Gastroesophageal sphincter (tissue), 4 donors: ENCODE measurements around the gene APLF. TPM values are rescaled to one million over a fixed set of nuclear protein-coding genes. Genes with fewer than 3 reads are reported as not detected.

Source experiments
- ATAC-seq: fragments of 150-250 bp; one replicate; pipeline ENCODE4 v1.9.1; 2016; ENCODE audit warnings: mild to moderate bottlenecking, moderate library complexity
- H3K27ac ChIP-seq, 4 donors: fragments of 200-600 bp; sonication (generic) in 3 of 4; 1 replicate in 3 of 4; 2 replicates in 1 of 4; pipeline ENCODE4 v1.5.1; 2016 to 2019
- H3K27me3 ChIP-seq: fragments of 200-600 bp; sonication (generic); one replicate; pipeline ENCODE4 v1.5.1; 2019
- H3K36me3 ChIP-seq, 2 donors: fragments of 200-600 bp; sonication (generic); one replicate each; pipeline ENCODE4 v1.5.1; 2019; ENCODE audit warnings: control low read depth in 1 of 2
- H3K4me1 ChIP-seq, 3 donors: fragments of 200-600 bp; sonication (generic); 1 replicate in 2 of 3; 2 replicates in 1 of 3; pipeline ENCODE4 v1.5.1; 2016 to 2019; ENCODE audit warnings: control low read depth in 2 of 3
- H3K4me3 ChIP-seq, 2 donors: fragments of 200-600 bp; sonication (generic); one replicate each; pipeline ENCODE4 v1.5.1; 2019; ENCODE audit warnings: mild to moderate bottlenecking in 1 of 2, moderate library complexity in 1 of 2
- H3K9me3 ChIP-seq, 3 donors: fragments of 200-600 bp; sonication (generic); one replicate each; pipeline ENCODE4 v1.5.1; 2017 to 2019; ENCODE audit warnings: control low read depth in 2 of 3
- CTCF ChIP-seq, 4 experiments: fragments of 200-600 bp in 2 of 4; fragments of 450-650 bp in 2 of 4; sonication (generic) in 1 of 4; IDR thresholded peaks; one replicate each; pipeline ENCODE4 v1.5.1; 2017 to 2019; ENCODE audit warnings: antibody characterized with exemption in 4 of 4, mild to moderate bottlenecking in 2 of 4, moderate library complexity in 2 of 4
- EP300 ChIP-seq: sonication (generic); formaldehyde crosslinking; IDR thresholded peaks from one replicate; pipeline ENCODE4 v1.6.1; 2017; ENCODE audit warnings: antibody characterized with exemption, mild to moderate bottlenecking
- POLR2A ChIP-seq, 2 donors: fragments of 450-650 bp; IDR thresholded peaks; one replicate each; pipeline ENCODE4 v1.6.1; 2017; ENCODE audit warnings: antibody characterized with exemption in 2 of 2, mild to moderate bottlenecking in 2 of 2, moderate library complexity in 1 of 2
- POLR2AphosphoS5 ChIP-seq: sonication (generic); formaldehyde crosslinking; IDR thresholded peaks from one replicate; pipeline ENCODE4 v1.6.1; 2017; ENCODE audit warnings: antibody characterized with exemption
- WGBS, 2 donors: methylation state at CpG; one replicate each; pipeline ENCODE4 v1.1.5; 2018; ENCODE audit warnings: low coverage in 1 of 2; 5-methylcytosine and 5-hydroxymethylcytosine counted together
- total RNA-seq, 4 donors: library from RNA; depleted of rRNA; stranded (reverse); fragments of >200 nt; gene quantifications; one replicate each; pipeline ENCODE4 v1.1.0, GENCODE V29; 2016

Gene APLF
- total RNA-seq, 4 donors from 2014 or later: 5.5 to 12.0 (median 10.4) TPM

- ATAC-seq: no peak
- H3K9me3 ChIP-seq: no peaks in the 10 kb centered on the region
- no peaks in the 10 kb centered on the region for H3K27me3 ChIP-seq
- H3K4me3 ChIP-seq: no peak overlapping the region
- 75 to 89% methylated on average over 3 of the region's 3 CpGs for WGBS, 2 donors
- no peaks in the 10 kb centered on the region for H3K36me3 ChIP-seq
- no peak overlapping the region for H3K27ac ChIP-seq
- TF ChIP-seq POLR2A (IDR thresholded peaks at IDR 0.05) (no peak), EP300 (no peak), POLR2AphosphoS5 (no peak), CTCF (IDR thresholded peaks at IDR 0.05) (no peak)
- H3K4me1 ChIP-seq: peaks cover 0 to 9% (median 4%) of the 10 kb centered on the region in 3 donors
Measured at GRCh38 chr2:68472796-68473414, 5.5 kb downstream of the APLF start.

DNA sequence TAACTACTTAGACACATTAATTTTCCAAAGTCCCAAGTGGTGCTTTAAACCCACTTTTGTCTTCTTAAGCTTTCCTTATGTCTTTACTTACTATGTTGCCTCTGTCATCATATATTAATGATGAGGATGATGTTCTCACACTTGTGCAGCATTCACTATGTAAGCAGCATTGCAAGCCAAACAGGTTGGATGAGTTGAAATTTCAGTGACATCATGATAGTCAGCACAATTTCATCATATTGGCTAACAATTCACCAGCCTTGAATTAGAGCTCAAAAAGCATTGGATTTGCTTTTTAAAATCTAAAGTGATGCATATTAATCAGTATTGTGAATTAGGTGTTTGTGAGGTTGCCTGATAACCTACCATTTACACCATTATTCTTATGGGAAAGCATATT is 7.7 kb downstream of the APLF start:
- Histone ChIP-seq H3K9me3 (no peaks in the 10 kb centered on the region), H3K4me3 (no peak overlapping the region), H3K27ac (no peak overlapping the region), H3K36me3 (no peaks in the 10 kb centered on the region), H3K27me3 (no peaks in the 10 kb centered on the region), H3K4me1 (no peaks in the 10 kb centered on the region)
- ATAC-seq: no peak
- TF ChIP-seq POLR2A (IDR thresholded peaks at IDR 0.05) (no peak), POLR2AphosphoS5 (no peak), CTCF (IDR thresholded peaks at IDR 0.05) (no peak), EP300 (no peak)

DNA sequence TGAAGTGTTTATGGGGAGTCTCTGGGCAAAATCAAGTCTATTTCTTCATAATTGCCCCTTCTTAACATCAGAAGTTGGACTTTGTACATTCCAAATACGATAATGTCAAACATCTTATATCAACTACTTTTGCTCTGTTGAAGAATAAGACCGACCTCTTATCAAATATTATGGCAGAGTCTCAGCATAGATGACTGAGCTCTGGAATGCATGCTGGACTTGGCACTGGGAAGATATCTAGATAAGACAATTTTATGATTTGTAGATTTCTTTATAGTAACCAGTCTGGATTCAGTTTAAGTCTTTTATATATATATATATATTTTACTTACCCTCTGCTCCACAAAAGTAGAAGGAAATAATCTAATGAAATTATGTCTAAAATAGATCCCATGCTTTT is 8.2 kb downstream of the APLF start:
- TF ChIP-seq POLR2AphosphoS5: no peak
- no peak for TF ChIP-seq CTCF (IDR thresholded peaks at IDR 0.05)
- no peak for TF ChIP-seq POLR2A (IDR thresholded peaks at IDR 0.05)
- no peak for TF ChIP-seq EP300
- WGBS, 2 donors: 77 to 95% methylated on average over 2 of the region's 2 CpGs
- ATAC-seq: no peak
- Histone ChIP-seq H3K4me3 (no peak overlapping the region), H3K4me1 (no peaks in the 10 kb centered on the region), H3K36me3 (no peaks in the 10 kb centered on the region), H3K27me3 (no peaks in the 10 kb centered on the region), H3K9me3 (no peaks in the 10 kb centered on the region), H3K27ac (no peak overlapping the region)

DNA sequence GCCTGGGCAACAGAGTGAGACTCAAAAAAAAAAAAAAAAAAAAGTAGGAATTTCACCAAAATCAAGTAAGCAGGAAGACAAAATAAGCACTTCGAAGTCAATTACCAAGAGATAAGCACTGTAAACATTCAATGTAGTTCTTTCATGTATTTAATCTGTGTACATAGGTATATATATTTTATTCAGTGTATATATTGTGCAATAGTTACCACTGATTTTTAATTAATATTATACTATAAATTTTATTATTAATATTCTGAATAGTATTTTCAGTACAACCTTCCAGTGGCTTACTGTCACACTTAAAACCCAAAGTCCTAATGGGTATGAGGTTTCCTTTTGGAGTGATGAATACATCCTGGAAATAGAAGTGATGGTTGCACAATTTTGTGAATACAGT is 9.1 kb downstream of the APLF start:
- 92 to 100% methylated on average over 1 of the region's 1 CpG for WGBS, 2 donors
- Histone ChIP-seq H3K27me3 (no peaks in the 10 kb centered on the region), H3K36me3 (no peaks in the 10 kb centered on the region), H3K4me3 (no peak overlapping the region), H3K27ac (no peak overlapping the region), H3K4me1 (no peaks in the 10 kb centered on the region), H3K9me3 (no peaks in the 10 kb centered on the region)
- ATAC-seq: no peak
- no peak for TF ChIP-seq EP300
- no peak for TF ChIP-seq CTCF (IDR thresholded peaks at IDR 0.05)
- no peak for TF ChIP-seq POLR2A (IDR thresholded peaks at IDR 0.05)
- TF ChIP-seq POLR2AphosphoS5: no peak

GRCh38 chr2:68478688-68479087 is 11.3 kb downstream of the APLF start:
- Histone ChIP-seq H3K27me3 (no peaks in the 10 kb centered on the region), H3K27ac (no peak overlapping the region), H3K9me3 (no peaks in the 10 kb centered on the region), H3K4me3 (no peak overlapping the region), H3K4me1 (no peaks in the 10 kb centered on the region), H3K36me3 (no peaks in the 10 kb centered on the region)
- no peak for ATAC-seq
- WGBS, 2 donors: 100% methylated on average over 1 of the region's 1 CpG
- TF ChIP-seq EP300 (no peak), POLR2A (IDR thresholded peaks at IDR 0.05) (no peak), CTCF (IDR thresholded peaks at IDR 0.05) (no peak), POLR2AphosphoS5 (no peak)
